Dendritic cell treated with granulocyte-macrophage colony-stimulating factor and Interleukin-4, amounts not matched to agents 40 ng/mL and 50 ng/mL, for 4 days (primary cell): Measurements from ENCODE around the gene RAB40B.

Experiments used
- H3K27ac Mint-ChIP-seq: one replicate; pipeline ENCODE4 v1.8.0; 2022; ENCODE audit warnings: mild to moderate bottlenecking, mixed read lengths
- H3K27me3 Mint-ChIP-seq: one replicate; pipeline ENCODE4 v1.8.0; 2022; ENCODE audit warnings: mild to moderate bottlenecking, mixed read lengths
- H3K36me3 Mint-ChIP-seq: one replicate; pipeline ENCODE4 v1.8.0; 2022; ENCODE audit warnings: low read depth, mixed read lengths
- H3K4me1 Mint-ChIP-seq: one replicate; pipeline ENCODE4 v1.8.0; 2022; ENCODE audit warnings: low read depth, mixed read lengths
- H3K4me3 Mint-ChIP-seq: one replicate; pipeline ENCODE4 v1.8.0; 2022; ENCODE audit warnings: mild to moderate bottlenecking, moderate library complexity, mixed read lengths
- H3K9me3 Mint-ChIP-seq: one replicate; pipeline ENCODE4 v1.8.0; 2022; ENCODE audit warnings: mixed read lengths
- intact Hi-C: fragments of 100-400 bp; cut with micrococcal nuclease; formaldehyde crosslinking; loops from one replicate; pipeline ENCODE4 v1.15.0; 2022

The RAB40B gene

DNA sequence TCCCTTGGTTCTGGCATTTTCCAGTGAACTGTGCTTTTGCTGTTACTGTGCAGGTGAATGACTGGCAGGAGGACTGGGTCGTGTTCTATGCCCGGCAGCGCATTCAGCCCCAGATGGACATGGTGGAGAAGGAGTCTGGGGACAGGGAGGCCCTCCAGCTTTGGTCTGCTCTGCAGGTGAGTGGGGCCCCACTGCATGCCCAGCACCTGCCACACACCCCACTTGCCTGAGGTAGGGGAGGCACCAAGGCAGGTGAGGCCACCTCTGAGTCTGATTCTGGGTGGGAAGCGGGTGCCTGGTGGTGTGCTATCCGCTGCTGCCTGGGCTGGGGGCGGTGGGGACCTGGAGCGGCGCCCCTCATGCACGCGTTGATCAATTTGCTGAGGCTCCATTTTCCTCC, 27.9 kb upstream of the RAB40B start:
- Mint-ChIP-seq H3K4me1 (no peaks in the 10 kb centered on the region), H3K27me3 (no peaks in the 10 kb centered on the region), H3K4me3 (no peak overlapping the region), H3K9me3 (no peaks in the 10 kb centered on the region), H3K27ac (no peak overlapping the region), H3K36me3 (peaks cover 83% of the 10 kb centered on the region)
- intact Hi-C loops, result no loop called here

DNA sequence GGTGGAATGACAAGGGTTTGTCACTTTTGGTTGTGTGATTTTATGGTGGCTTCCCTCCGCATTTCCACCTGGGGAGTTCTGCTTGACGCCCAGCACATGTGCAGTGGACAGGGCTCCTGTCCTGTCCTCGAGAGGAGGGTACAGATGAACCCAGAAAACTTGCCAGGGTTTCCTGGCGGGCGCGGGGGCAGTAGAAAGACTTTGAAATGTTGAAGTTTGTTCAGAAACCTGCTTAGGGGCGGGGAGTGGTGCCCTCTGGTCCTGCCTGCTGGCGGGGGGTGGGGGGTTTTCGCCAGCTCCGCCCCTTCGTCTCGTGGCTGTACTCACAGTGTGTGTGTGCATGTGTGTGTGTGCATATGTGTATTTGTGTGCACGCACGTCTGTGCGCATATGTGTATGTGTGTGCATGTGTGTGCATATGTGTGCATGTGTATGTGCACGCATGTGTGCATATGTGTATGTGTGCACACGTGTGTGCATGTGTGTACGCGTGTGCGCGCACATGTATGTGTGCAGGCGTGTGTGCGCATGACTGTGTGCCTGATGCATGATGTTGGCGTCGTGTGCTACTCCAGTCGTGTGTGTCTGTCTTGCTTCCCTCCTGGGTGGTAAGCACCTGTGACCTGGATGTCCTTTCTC, 24.8 kb upstream of the RAB40B start:
- Mint-ChIP-seq H3K27me3 (no peaks in the 10 kb centered on the region), H3K36me3 (peaks cover 84% of the 10 kb centered on the region), H3K4me1 (peaks cover under 1% of the 10 kb centered on the region), H3K27ac (no peak overlapping the region), H3K9me3 (no peaks in the 10 kb centered on the region), H3K4me3 (no peak overlapping the region)
- intact Hi-C loops, result no loop called here

DNA sequence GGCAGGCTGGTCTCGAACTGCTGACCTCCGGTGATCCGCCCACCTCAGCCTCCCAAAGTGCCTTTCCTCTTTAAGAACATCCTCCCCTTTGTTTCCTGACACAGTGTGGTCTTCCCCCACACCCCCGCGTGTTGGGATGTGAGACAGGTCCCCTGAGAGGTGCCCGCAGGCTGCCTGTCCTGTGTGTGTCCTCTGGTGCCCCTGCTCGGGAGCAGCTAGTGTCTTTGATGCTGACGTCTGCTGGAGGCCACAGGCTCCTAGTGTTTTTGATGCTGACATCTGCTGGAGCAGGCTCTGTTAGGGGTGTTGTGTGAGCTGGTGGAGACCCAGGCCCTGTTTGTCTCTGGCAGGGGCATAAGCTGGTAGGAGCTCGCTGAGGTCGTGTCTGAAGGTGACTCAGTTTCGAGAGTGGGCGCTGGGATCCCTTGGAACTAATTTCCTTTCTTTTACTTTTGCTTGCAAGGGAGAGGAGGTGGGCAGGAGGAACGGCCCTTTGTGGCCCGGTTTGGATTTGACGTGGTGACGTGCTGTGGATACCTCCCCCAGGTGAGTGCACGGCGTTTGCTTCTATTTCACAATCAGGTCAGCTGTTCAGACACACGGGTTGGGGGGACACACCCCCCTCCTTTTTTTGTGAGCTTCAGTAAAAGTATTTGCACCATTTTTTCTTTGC, 24.0 kb upstream of the RAB40B start:
- H3K27ac Mint-ChIP-seq, result no peak overlapping the region
- no peak overlapping the region for H3K4me3 Mint-ChIP-seq
- no peaks in the 10 kb centered on the region for H3K9me3 Mint-ChIP-seq
- intact Hi-C loops, result no loop called here
- H3K36me3 Mint-ChIP-seq, result peaks cover 76% of the 10 kb centered on the region
- H3K27me3 Mint-ChIP-seq, result no peaks in the 10 kb centered on the region
- peaks cover 8% of the 10 kb centered on the region for H3K4me1 Mint-ChIP-seq

DNA sequence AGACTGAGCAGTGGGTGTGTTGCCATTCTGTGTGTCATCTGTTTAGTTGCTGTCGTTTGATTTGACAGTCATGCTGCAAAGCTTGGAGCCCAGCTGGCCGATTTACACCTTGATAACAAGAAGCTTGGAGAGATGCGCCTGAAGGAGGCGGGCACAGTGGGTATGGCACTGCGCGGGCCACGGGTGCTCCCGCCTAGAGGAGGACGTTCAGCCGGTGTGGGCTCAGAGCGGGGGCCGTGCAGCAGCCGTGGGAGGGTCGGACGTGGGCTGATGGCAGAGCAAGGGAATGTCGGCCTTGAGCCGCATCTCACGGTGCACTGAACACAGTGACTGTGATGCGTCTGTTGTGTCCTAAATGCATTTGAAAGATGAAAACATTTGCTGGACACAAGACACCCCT, 21.7 kb upstream of the RAB40B start:
- intact Hi-C loops, result no loop called here
- H3K27ac Mint-ChIP-seq, result no peak overlapping the region

DNA sequence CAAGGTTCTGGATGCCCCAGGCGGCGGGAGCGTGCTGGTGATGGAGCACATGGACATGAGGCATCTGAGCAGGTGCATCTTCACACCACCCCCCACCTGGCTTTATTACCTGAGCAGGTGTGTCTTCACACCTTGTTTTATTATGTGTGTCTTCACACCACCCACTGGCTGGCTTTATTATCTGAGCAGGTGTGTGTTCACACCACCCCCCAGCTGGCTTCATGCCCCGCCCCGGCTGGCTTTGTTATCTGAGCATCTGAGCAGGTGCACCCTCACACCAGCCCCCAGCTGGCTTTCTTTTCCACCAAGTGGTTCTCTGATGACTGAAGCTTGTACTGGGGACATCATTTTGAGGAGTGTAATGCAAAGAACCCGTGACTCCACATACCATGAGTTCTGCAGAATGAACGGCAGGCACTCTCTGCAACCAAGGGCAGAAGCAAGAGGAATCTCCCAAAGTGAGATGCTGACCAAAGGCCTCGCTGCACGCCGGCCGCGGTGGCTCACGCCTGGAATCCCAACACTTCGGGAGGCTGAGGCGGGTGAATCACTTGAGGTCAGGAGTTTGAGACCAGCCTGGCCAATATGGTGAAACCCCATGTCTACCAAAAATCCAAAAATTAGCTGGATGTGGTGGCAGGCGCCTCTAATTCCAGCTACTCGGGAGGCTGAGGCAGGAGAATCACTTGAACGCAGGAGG, 20.6 kb upstream of the RAB40B start:
- intact Hi-C loops, result no loop called here
- H3K27ac Mint-ChIP-seq, result no peak overlapping the region

More for the DNA sequence above, 21.7 kb upstream of the RAB40B start:
- H3K4me1 Mint-ChIP-seq, result peaks cover 18% of the 10 kb centered on the region
- H3K27me3 Mint-ChIP-seq, result no peaks in the 10 kb centered on the region
- no peaks in the 10 kb centered on the region for H3K9me3 Mint-ChIP-seq
- H3K36me3 Mint-ChIP-seq, result peaks cover 62% of the 10 kb centered on the region
- H3K4me3 Mint-ChIP-seq, result no peak overlapping the region

DNA sequence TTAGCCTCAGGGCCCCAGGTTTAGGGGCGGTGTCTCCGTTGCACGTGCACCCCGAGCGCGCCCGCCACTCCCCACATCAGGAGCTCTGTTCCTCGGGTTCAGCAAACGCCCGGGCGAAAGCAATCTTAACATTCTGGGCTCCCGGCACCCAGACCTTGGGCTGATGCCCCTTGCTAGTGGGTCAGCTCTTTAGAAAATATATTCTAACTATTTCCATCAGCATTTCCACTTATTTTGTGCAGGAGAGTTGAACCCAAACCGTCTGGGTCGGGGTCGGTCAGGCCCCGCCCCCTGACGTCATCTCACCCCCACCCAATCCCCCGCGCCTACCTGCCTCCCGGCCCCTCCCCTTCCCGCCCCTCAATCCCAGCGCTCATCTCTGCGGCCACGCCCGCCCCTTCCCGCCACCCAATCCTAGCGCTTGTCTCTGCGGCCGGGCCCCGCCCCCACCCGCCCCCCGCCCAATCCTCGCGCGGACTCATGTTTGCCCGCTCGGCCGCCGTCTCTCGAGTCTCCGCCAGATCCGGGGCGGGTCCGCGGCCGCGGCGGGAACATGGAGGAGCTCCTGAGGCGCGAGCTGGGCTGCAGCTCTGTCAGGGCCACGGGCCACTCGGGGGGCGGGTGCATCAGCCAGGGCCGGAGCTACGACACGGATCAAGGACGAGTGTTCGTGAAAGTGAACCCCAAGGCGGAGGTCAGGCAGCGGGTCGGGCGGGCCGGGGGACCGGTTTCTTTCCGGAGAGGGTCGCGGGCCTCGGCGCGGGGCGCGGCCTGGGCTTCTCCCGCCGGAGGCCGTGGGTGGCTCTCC, 17.9 kb upstream of the RAB40B start, which contains the start of gene FN3KRP:
Gene FN3KRP (plus strand): TSS at position 504 of the 808 bp plus-strand sequence. CDS start 50 bp downstream, at position 554.
- H3K36me3 Mint-ChIP-seq, result peaks cover 34% of the 10 kb centered on the region
- peak within 1 kb of the TSS; percentile 84 for H3K27ac Mint-ChIP-seq
- H3K4me1 Mint-ChIP-seq, result peaks cover 18% of the 10 kb centered on the region
- no peaks in the 10 kb centered on the region for H3K9me3 Mint-ChIP-seq
- H3K27me3 Mint-ChIP-seq, result no peaks in the 10 kb centered on the region
- H3K4me3 Mint-ChIP-seq, result peak within 1 kb of the TSS; percentile 94
- intact Hi-C loops, result loop anchor here (1.0 kb wide), 1 partner anchor 35 kb away; no protein-coding TSS in a partner anchor

More for the DNA sequence above, 20.6 kb upstream of the RAB40B start:
- Mint-ChIP-seq H3K4me3 (no peak overlapping the region), H3K4me1 (peaks cover 18% of the 10 kb centered on the region), H3K27me3 (no peaks in the 10 kb centered on the region), H3K36me3 (peaks cover 55% of the 10 kb centered on the region), H3K9me3 (no peaks in the 10 kb centered on the region)

DNA sequence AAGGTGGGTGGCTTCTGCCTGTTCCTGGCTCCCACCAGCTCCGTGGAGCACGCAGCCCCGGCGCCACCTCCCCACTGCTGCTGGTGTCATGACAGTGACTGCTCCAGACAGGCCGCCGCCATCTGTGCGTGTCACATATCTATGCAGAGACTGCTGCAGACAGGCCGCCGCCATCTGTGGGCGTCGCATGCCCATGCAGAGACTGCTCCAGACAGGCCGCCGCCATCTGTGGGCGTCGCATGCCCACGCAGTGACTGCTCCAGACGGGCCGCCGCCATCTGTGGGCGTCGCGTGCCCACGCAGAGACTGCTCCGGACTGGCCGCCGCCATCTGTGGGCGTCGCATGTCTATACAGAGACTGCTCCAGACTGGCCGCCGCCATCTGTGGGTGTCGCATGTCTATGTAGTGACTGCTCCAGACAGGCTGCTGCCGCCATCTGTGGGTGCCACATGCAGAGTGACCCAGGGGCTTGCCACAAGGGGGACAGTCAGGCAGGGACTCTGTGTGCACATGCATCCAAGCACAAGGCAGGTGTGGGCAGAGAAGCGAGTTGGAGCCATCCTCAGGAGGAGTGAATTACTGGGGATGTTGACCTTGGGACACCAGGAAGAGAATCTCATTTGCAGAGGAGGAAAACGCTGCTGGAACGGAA, 14.7 kb upstream of the RAB40B start:
- intact Hi-C loops, result no loop called here
- Mint-ChIP-seq H3K9me3 (no peaks in the 10 kb centered on the region), H3K36me3 (peaks cover 8% of the 10 kb centered on the region), H3K27me3 (peaks cover 10% of the 10 kb centered on the region), H3K4me1 (peaks cover 16% of the 10 kb centered on the region), H3K27ac (no peak overlapping the region), H3K4me3 (no peak overlapping the region)

DNA sequence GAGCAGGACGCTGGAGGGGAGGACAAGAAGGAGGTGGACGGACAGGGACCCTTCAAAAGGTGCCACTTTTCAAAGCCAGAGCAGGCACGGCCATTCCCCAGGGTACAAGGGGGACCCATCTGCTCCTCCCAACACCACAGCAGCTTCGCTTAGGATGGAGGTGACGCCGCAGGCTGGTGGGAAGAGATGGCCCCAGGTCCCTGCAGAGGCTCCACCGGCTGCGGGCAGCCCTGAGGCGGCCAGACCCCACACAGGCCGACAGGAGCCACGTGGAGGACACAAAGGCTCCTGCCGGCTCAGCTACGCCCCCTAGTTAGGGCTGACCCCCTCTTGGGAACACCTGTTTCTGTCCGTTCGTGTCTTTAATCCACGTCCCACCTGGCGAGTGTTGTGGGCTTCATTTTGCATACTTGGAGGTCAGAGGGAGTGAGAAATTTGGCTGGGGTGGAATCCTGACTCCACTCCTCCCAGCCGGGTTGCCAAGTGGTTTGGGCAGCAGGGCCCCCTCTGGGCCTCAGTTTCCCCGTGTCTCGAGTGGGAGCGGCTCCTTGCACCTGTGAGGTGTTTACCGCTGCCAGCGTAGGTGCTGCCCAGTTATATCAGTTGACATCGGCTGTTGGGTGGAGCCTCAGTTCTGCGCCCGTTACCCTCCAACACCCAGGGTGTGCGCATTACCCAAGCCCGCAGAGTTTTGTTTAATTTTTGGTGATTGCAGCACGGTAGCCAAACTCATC, 12.2 kb upstream of the RAB40B start:
- Mint-ChIP-seq H3K36me3 (no peaks in the 10 kb centered on the region), H3K4me1 (peaks cover 9% of the 10 kb centered on the region), H3K9me3 (no peaks in the 10 kb centered on the region), H3K4me3 (no peak overlapping the region), H3K27ac (peak overlapping the region; percentile 26), H3K27me3 (peaks cover 10% of the 10 kb centered on the region)
- intact Hi-C loops, result no loop called here

DNA sequence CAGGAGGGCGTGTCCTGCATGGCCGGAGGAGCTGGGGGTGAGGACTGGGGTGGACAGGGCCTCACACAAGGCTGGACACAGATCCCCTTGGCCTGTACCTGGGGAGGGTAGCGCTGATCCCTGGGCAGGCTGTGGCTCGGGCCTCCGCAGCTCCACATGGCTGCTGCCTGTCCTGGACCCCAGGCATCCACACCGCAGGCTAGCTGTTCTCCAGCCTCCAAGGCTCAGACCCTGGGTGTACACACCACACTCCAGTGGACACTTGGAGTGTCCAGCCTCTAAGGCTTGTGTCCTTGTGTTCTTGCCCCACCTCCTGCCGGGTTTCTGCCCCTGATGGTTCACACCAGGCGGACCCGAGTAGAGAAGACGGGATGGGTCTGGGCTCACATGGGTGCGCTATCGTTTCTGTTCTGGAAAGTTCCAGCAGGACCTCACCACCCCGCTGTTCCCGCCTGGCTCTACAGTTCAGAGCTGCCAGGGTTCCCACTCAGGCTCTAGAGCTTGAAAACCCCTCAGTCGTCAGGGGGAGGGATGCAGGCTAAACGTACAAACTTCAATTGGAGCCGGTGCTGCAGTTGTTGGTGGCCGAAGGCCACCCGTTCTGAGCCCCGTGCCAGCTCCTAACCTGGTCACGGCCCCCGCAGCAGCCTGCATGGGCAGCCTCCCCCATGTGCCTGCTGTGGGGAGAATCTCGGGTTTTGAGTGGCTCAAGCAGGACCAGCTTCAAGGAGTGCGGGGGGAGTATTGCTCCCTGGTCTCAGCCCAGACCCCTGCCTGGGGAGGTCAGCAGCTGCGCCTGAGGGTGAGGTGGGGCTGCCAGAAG, 11.4 kb upstream of the RAB40B start:
- H3K27ac Mint-ChIP-seq, result peak overlapping the region; percentile 26
- peaks cover 10% of the 10 kb centered on the region for H3K27me3 Mint-ChIP-seq
- peaks cover 9% of the 10 kb centered on the region for H3K4me1 Mint-ChIP-seq
- intact Hi-C loops, result no loop called here
- no peak overlapping the region for H3K4me3 Mint-ChIP-seq
- no peaks in the 10 kb centered on the region for H3K36me3 Mint-ChIP-seq
- no peaks in the 10 kb centered on the region for H3K9me3 Mint-ChIP-seq

DNA sequence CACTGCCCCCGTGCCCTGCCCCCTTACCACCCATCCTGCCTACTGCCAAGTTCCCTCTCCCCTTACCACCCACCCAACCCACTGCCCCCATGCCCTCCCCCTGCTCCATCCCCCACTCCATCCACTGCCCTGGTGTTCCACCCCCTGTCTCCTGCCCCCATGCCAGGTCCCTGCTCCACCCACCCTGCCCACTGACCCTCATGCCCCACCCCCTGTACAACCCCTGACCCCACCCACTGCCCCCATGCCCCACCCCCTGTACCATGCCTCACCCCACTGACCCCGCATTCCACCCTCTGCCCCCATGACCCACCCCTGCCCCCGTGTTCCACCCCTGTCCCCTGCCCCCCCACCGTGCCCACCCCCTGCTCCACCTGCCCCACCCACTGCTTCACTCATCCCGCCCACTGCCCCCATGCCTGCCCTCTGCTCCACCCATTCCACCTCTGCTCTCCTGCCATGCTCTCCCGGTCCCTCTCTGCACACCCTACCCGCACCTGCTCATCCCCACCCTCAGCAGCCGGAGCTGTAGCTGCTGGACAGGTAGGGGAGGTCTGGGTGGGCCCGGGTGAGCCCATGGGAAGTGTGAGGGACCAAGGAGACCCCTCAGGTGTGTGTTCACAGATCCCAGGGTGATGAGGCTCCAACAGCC, 10.7 kb upstream of the RAB40B start:
- Mint-ChIP-seq H3K36me3 (no peaks in the 10 kb centered on the region), H3K4me3 (no peak overlapping the region), H3K9me3 (no peaks in the 10 kb centered on the region), H3K27ac (no peak overlapping the region), H3K4me1 (peaks cover 9% of the 10 kb centered on the region), H3K27me3 (peaks cover 10% of the 10 kb centered on the region)
- intact Hi-C loops, result no loop called here

DNA sequence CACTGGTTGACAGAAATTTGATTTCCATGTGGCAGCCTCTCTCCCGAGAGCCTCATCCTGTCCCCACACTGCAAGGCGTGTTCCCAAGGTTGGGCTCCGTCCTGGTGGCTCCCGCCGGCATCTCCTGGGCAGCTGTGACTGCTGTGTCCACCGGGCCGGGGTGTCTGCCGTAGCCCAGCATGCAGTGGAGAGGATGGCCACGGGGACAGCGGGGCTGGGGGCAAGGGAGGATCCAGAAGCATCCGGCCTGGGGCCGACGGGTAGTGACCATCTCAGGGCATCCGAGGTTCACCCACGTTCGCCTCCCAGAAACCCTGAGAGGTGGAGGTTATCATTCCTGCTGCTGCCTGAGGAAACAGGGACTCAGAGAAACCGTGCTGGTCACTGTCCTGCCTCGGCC, 7.3 kb upstream of the RAB40B start:
- Mint-ChIP-seq H3K4me3 (no peak overlapping the region), H3K27me3 (peaks cover 13% of the 10 kb centered on the region), H3K36me3 (no peaks in the 10 kb centered on the region), H3K9me3 (no peaks in the 10 kb centered on the region), H3K4me1 (peaks cover 9% of the 10 kb centered on the region), H3K27ac (no peak overlapping the region)
- intact Hi-C loops, result no loop called here

DNA sequence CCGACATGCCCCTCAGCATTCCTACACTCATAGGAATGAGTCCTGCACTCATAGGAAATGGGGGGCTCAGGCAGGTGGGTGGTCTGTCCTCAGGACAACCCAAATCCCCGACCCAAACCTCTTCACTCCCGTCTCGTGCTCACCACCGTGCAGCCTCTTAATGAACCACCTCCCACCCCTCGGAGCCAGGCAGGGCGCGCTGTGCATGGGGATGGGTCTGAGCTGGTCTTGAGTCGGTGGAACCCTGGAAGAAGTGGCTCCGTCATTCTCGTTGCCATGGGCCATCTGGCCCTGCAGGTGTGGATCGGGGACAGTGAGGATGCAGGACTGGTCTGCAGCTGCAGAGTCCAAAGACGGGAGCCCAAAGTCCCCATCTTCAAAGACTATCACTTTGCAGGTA, 6.4 kb upstream of the RAB40B start:
- peaks cover 5% of the 10 kb centered on the region for H3K27me3 Mint-ChIP-seq
- intact Hi-C loops, result no loop called here
- no peak overlapping the region for H3K27ac Mint-ChIP-seq
- peaks cover 9% of the 10 kb centered on the region for H3K4me1 Mint-ChIP-seq
- H3K9me3 Mint-ChIP-seq, result no peaks in the 10 kb centered on the region
- no peak overlapping the region for H3K4me3 Mint-ChIP-seq
- no peaks in the 10 kb centered on the region for H3K36me3 Mint-ChIP-seq
